T-helper 2 cell (primary cell): ENCODE measurements around the gene MGARP.
A peak's percentile ranks its signal among the peaks of the same experiment; 100 is the strongest.
"Not testable (repeated sequence)": the region's sequence is repeated elsewhere in the genome, so short reads cannot be mapped to it uniquely, and the experiment has no call there.

Experiments
- DNase-seq, 5 experiments: peaks; one replicate each; pipeline versions ENCODE4 v3.0.0 to v3.0.0-alpha.2; 2012 to 2022
- total RNA-seq, 2 donors: gene quantifications; one replicate each; lab custom pipeline; 2026; lab: John Stamatoyannopoulos, UW

MGARP gene
- 0 to 0.07 reads per million in 2 donors for total RNA-seq

- peak in 1 of 5 experiments; percentile 39 for DNase-seq
Observed at GRCh38 chr4:139279760-139280620, at the start of gene MGARP. TSS of gene MGARP (minus strand) at chr4:139280225. CDS start at chr4:139280158, 67 bp downstream.

GRCh38 chr4:139329665-139330200, 49.7 kb upstream of the MGARP start:
- no peak for DNase-seq

- DNase-seq: no peak
Observed at GRCh38 chr4:139324620-139325019, 44.6 kb upstream of the MGARP start.

- not testable (repeated sequence) for DNase-seq
Observed at GRCh38 chr4:139322541-139322940, 42.5 kb upstream of the MGARP start.

- not testable (repeated sequence) for DNase-seq
Observed at GRCh38 chr4:139322070-139322469, 42.0 kb upstream of the MGARP start.

- no peak for DNase-seq
Observed at GRCh38 chr4:139319571-139319970, 39.5 kb upstream of the MGARP start.

GRCh38 chr4:139317635-139318034, 37.6 kb upstream of the MGARP start:
- DNase-seq: no peak

- DNase-seq: no peak
Observed at GRCh38 chr4:139316733-139317132, 36.7 kb upstream of the MGARP start.

GRCh38 chr4:139315221-139315675, 35.2 kb upstream of the MGARP start:
- peak in 1 of 5 experiments; percentile 21 for DNase-seq

GRCh38 chr4:139314047-139314800, 34.2 kb upstream of the MGARP start:
- DNase-seq: peak in 1 of 5 experiments; percentile 84

GRCh38 chr4:139313414-139313813, 33.4 kb upstream of the MGARP start:
- peak in 1 of 5 experiments; percentile 27 for DNase-seq

GRCh38 chr4:139312552-139313332, 32.7 kb upstream of the MGARP start:
- DNase-seq: no peak

- DNase-seq: no peak
Observed at GRCh38 chr4:139311909-139312308, 31.9 kb upstream of the MGARP start.

GRCh38 chr4:139304920-139305319, 24.9 kb upstream of the MGARP start:
- DNase-seq: no peak

- DNase-seq: peak; percentile 41 to 78 (median 65)
Observed at GRCh38 chr4:139301821-139302611, 22.0 kb upstream of the MGARP start, which contains the start of gene NDUFC1. TSS of gene NDUFC1 (minus strand) at chr4:139302477. CDS start at chr4:139295798, 6,679 bp downstream.

GRCh38 chr4:139301113-139301820, 21.2 kb upstream of the MGARP start, which contains the start of gene NAA15:
TSS of gene NAA15 (plus strand) at chr4:139301505. CDS start at chr4:139301778, 273 bp downstream.
- DNase-seq: peak; percentile 94 to 99 (median 98)

GRCh38 chr4:139300431-139301112, 20.5 kb upstream of the MGARP start:
- DNase-seq: peak in 1 of 5 experiments; percentile 61

- DNase-seq: no peak
Observed at GRCh38 chr4:139299536-139299935, 19.5 kb upstream of the MGARP start.

- peak in 1 of 5 experiments; percentile 37 for DNase-seq
Observed at GRCh38 chr4:139297001-139297410, 17.0 kb upstream of the MGARP start.

GRCh38 chr4:139295942-139296299, 15.9 kb upstream of the MGARP start:
- DNase-seq: no peak
